Measurements from ENCODE around the gene ASCL2. TPM values are rescaled to one million over a fixed set of nuclear protein-coding genes. Genes with fewer than 3 reads are reported as not detected.

ASCL2 gene
- total RNA-seq, 1 experiment from 2014 or later: not detected

GRCh38 chr11:2300290-2300935 is 30.0 kb upstream of the ASCL2 start:
- H3K27ac ChIP-seq (ENCODE audit: low read length): no peak overlapping the region
- no peak overlapping the region for H3K9ac ChIP-seq (ENCODE audit: low read length)
- no peaks in the 10 kb centered on the region for H4K20me1 ChIP-seq (ENCODE audit: insufficient read depth, low read depth, low read length)
- H3K4me2 ChIP-seq (ENCODE audit: low read depth, low read length, poor library complexity, severe bottlenecking): no peak overlapping the region
- H3K27me3 ChIP-seq (ENCODE audit: low read length): no peaks in the 10 kb centered on the region
- H3K4me3 ChIP-seq (ENCODE audit: low read length): no peak overlapping the region
- no peaks in the 10 kb centered on the region for H3K79me2 ChIP-seq (ENCODE audit: low read length)
- H2AFZ ChIP-seq (ENCODE audit: low read length): no peak overlapping the region
- no peaks in the 10 kb centered on the region for H3K36me3 ChIP-seq (ENCODE audit: insufficient read depth, low read length)
- DNase-seq: no peak
- H3K9me2 ChIP-seq (replicated peaks; ENCODE audit: insufficient read depth, low read length): no peaks in the 10 kb centered on the region
- no peaks in the 10 kb centered on the region for H3K9me3 ChIP-seq (ENCODE audit: low read length)
- H3K4me1 ChIP-seq (ENCODE audit: low read length): no peaks in the 10 kb centered on the region

GRCh38 chr11:2299773-2300172 is 29.4 kb upstream of the ASCL2 start:
- H3K27me3 ChIP-seq (ENCODE audit: low read length): no peaks in the 10 kb centered on the region
- no peak overlapping the region for H2AFZ ChIP-seq (ENCODE audit: low read length)
- no peak overlapping the region for H3K27ac ChIP-seq (ENCODE audit: low read length)
- H3K79me2 ChIP-seq (ENCODE audit: low read length): no peaks in the 10 kb centered on the region
- no peaks in the 10 kb centered on the region for H3K9me2 ChIP-seq (replicated peaks; ENCODE audit: insufficient read depth, low read length)
- no peak overlapping the region for H3K4me2 ChIP-seq (ENCODE audit: low read depth, low read length, poor library complexity, severe bottlenecking)
- no peaks in the 10 kb centered on the region for H3K4me1 ChIP-seq (ENCODE audit: low read length)
- no peak overlapping the region for H3K9ac ChIP-seq (ENCODE audit: low read length)
- H3K4me3 ChIP-seq (ENCODE audit: low read length): no peak overlapping the region
- no peaks in the 10 kb centered on the region for H3K36me3 ChIP-seq (ENCODE audit: insufficient read depth, low read length)
- DNase-seq: no peak
- no peaks in the 10 kb centered on the region for H4K20me1 ChIP-seq (ENCODE audit: insufficient read depth, low read depth, low read length)
- no peaks in the 10 kb centered on the region for H3K9me3 ChIP-seq (ENCODE audit: low read length)

- Histone ChIP-seq H3K4me2 (ENCODE audit: low read depth, low read length, poor library complexity, severe bottlenecking) (no peak overlapping the region), H4K20me1 (ENCODE audit: insufficient read depth, low read depth, low read length) (no peaks in the 10 kb centered on the region), H3K27ac (ENCODE audit: low read length) (no peak overlapping the region), H2AFZ (ENCODE audit: low read length) (no peak overlapping the region), H3K9ac (ENCODE audit: low read length) (no peak overlapping the region), H3K4me3 (ENCODE audit: low read length) (no peak overlapping the region), H3K9me2 (replicated peaks; ENCODE audit: insufficient read depth, low read length) (no peaks in the 10 kb centered on the region), H3K27me3 (ENCODE audit: low read length) (no peaks in the 10 kb centered on the region), H3K4me1 (ENCODE audit: low read length) (no peaks in the 10 kb centered on the region), H3K36me3 (ENCODE audit: insufficient read depth, low read length) (no peaks in the 10 kb centered on the region), H3K79me2 (ENCODE audit: low read length) (no peaks in the 10 kb centered on the region), H3K9me3 (ENCODE audit: low read length) (no peaks in the 10 kb centered on the region)
- peak; percentile 69 for DNase-seq
Measured at GRCh38 chr11:2298795-2299761, 28.7 kb upstream of the ASCL2 start.

- DNase-seq: no peak
- Histone ChIP-seq H3K27ac (ENCODE audit: low read length) (no peak overlapping the region), H3K36me3 (ENCODE audit: insufficient read depth, low read length) (no peaks in the 10 kb centered on the region), H4K20me1 (ENCODE audit: insufficient read depth, low read depth, low read length) (no peaks in the 10 kb centered on the region), H3K4me3 (ENCODE audit: low read length) (no peak overlapping the region), H3K9me3 (ENCODE audit: low read length) (no peaks in the 10 kb centered on the region), H2AFZ (ENCODE audit: low read length) (no peak overlapping the region), H3K4me1 (ENCODE audit: low read length) (no peaks in the 10 kb centered on the region), H3K9me2 (replicated peaks; ENCODE audit: insufficient read depth, low read length) (no peaks in the 10 kb centered on the region), H3K79me2 (ENCODE audit: low read length) (no peaks in the 10 kb centered on the region), H3K4me2 (ENCODE audit: low read depth, low read length, poor library complexity, severe bottlenecking) (no peak overlapping the region), H3K27me3 (ENCODE audit: low read length) (no peaks in the 10 kb centered on the region), H3K9ac (ENCODE audit: low read length) (no peak overlapping the region)
Measured at GRCh38 chr11:2298131-2298794, 27.9 kb upstream of the ASCL2 start.

- Histone ChIP-seq H3K27ac (ENCODE audit: low read length) (no peak overlapping the region), H3K36me3 (ENCODE audit: insufficient read depth, low read length) (no peaks in the 10 kb centered on the region), H3K9me2 (replicated peaks; ENCODE audit: insufficient read depth, low read length) (no peaks in the 10 kb centered on the region), H4K20me1 (ENCODE audit: insufficient read depth, low read depth, low read length) (no peaks in the 10 kb centered on the region), H2AFZ (ENCODE audit: low read length) (no peak overlapping the region), H3K4me3 (ENCODE audit: low read length) (no peak overlapping the region), H3K9ac (ENCODE audit: low read length) (no peak overlapping the region), H3K27me3 (ENCODE audit: low read length) (no peaks in the 10 kb centered on the region), H3K4me2 (ENCODE audit: low read depth, low read length, poor library complexity, severe bottlenecking) (no peak overlapping the region), H3K79me2 (ENCODE audit: low read length) (no peaks in the 10 kb centered on the region), H3K9me3 (ENCODE audit: low read length) (no peaks in the 10 kb centered on the region), H3K4me1 (ENCODE audit: low read length) (no peaks in the 10 kb centered on the region)
- DNase-seq: no peak
Measured at GRCh38 chr11:2297623-2298030, 27.2 kb upstream of the ASCL2 start.

- H3K4me2 ChIP-seq (ENCODE audit: low read depth, low read length, poor library complexity, severe bottlenecking): no peak overlapping the region
- H4K20me1 ChIP-seq (ENCODE audit: insufficient read depth, low read depth, low read length): no peaks in the 10 kb centered on the region
- DNase-seq: no peak
- H2AFZ ChIP-seq (ENCODE audit: low read length): no peak overlapping the region
- no peaks in the 10 kb centered on the region for H3K36me3 ChIP-seq (ENCODE audit: insufficient read depth, low read length)
- H3K79me2 ChIP-seq (ENCODE audit: low read length): no peaks in the 10 kb centered on the region
- H3K9me3 ChIP-seq (ENCODE audit: low read length): no peaks in the 10 kb centered on the region
- H3K27ac ChIP-seq (ENCODE audit: low read length): no peak overlapping the region
- H3K9ac ChIP-seq (ENCODE audit: low read length): no peak overlapping the region
- no peak overlapping the region for H3K4me3 ChIP-seq (ENCODE audit: low read length)
- no peaks in the 10 kb centered on the region for H3K27me3 ChIP-seq (ENCODE audit: low read length)
- no peaks in the 10 kb centered on the region for H3K4me1 ChIP-seq (ENCODE audit: low read length)
- no peaks in the 10 kb centered on the region for H3K9me2 ChIP-seq (replicated peaks; ENCODE audit: insufficient read depth, low read length)
Measured at GRCh38 chr11:2296913-2297622, 26.7 kb upstream of the ASCL2 start.

GRCh38 chr11:2295971-2296912 is 25.9 kb upstream of the ASCL2 start:
- Histone ChIP-seq H3K36me3 (ENCODE audit: insufficient read depth, low read length) (no peaks in the 10 kb centered on the region), H3K9me3 (ENCODE audit: low read length) (no peaks in the 10 kb centered on the region), H4K20me1 (ENCODE audit: insufficient read depth, low read depth, low read length) (no peaks in the 10 kb centered on the region), H3K27me3 (ENCODE audit: low read length) (no peaks in the 10 kb centered on the region), H2AFZ (ENCODE audit: low read length) (no peak overlapping the region), H3K9ac (ENCODE audit: low read length) (no peak overlapping the region), H3K79me2 (ENCODE audit: low read length) (no peaks in the 10 kb centered on the region), H3K4me3 (ENCODE audit: low read length) (no peak overlapping the region), H3K9me2 (replicated peaks; ENCODE audit: insufficient read depth, low read length) (no peaks in the 10 kb centered on the region), H3K4me1 (ENCODE audit: low read length) (no peaks in the 10 kb centered on the region), H3K4me2 (ENCODE audit: low read depth, low read length, poor library complexity, severe bottlenecking) (no peak overlapping the region), H3K27ac (ENCODE audit: low read length) (no peak overlapping the region)
- no peak for DNase-seq

Measured in Karpas-422 (cell line).